VCaP (cell line): ENCODE results near the gene PEX6.

Experiments used
- H3K27ac ChIP-seq: fragments of 450-650 bp; 2 replicates; pipeline ENCODE4 v1.5.1; 2017
- TF ChIP-seq, protein P1 (sequence below): fragments of 450-650 bp; conservative IDR thresholded peaks from 2 replicates; pipeline ENCODE4 v1.5.1; 2017; ENCODE audit warnings: mild to moderate bottlenecking, moderate library complexity

The PEX6 gene

DNA sequence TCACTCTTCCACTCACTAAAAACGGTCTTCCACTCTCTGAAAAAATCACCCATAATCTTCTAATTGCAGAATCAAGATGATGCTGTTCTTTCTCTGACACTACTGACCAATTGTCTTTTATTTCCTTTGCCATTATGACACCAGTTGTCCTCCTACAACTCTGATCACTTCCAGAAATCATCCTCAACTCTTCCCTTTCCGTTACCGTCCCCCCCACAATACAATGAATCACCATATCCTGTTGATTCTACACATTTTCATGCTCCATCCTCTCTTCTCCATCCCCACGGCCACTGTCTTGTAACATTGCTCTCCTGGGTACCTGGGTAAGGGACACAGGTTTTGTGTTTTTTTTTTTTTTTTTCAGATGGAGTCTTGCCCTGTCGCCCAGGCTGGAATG is 2.9 kb upstream of the PEX6 start:
- H3K27ac ChIP-seq = no peak overlapping the region
- TF ChIP-seq, protein P1, sequence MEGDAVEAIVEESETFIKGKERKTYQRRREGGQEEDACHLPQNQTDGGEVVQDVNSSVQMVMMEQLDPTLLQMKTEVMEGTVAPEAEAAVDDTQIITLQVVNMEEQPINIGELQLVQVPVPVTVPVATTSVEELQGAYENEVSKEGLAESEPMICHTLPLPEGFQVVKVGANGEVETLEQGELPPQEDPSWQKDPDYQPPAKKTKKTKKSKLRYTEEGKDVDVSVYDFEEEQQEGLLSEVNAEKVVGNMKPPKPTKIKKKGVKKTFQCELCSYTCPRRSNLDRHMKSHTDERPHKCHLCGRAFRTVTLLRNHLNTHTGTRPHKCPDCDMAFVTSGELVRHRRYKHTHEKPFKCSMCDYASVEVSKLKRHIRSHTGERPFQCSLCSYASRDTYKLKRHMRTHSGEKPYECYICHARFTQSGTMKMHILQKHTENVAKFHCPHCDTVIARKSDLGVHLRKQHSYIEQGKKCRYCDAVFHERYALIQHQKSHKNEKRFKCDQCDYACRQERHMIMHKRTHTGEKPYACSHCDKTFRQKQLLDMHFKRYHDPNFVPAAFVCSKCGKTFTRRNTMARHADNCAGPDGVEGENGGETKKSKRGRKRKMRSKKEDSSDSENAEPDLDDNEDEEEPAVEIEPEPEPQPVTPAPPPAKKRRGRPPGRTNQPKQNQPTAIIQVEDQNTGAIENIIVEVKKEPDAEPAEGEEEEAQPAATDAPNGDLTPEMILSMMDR = no peak

DNA sequence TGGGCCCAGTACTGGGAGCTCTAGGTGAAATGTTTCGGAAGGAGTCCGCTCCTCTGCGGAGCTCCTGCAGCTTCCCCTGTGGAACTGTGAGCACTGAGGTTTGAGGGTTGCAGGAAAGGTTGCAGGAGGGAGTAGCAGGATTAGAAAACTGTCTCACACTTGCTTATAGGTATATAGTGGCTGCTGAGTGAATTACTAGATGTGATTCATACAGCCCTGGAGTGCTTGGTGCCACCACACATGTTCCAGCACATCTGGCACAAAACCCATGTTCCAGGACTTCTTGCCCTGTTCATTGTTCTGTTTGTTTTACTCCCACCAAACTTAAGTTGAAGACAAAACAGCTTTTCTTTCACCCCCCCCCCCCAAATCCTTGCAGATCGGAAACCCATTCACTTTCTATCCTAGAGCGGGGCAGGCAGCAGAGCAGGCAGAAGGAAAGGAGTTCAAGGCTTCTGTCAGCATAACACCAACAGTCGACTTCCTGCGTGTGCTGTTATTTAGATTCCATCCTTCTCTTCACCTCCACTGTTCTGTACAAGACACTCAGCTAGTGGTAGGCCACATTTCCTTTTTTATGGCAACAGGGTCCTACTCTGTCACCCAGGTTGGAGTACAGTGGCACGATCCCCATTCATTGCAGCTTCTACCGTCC is 669 bp upstream of the PEX6 start:
- H3K27ac ChIP-seq = peak overlapping the region; percentile 89
- TF ChIP-seq, protein P1 = no peak

DNA sequence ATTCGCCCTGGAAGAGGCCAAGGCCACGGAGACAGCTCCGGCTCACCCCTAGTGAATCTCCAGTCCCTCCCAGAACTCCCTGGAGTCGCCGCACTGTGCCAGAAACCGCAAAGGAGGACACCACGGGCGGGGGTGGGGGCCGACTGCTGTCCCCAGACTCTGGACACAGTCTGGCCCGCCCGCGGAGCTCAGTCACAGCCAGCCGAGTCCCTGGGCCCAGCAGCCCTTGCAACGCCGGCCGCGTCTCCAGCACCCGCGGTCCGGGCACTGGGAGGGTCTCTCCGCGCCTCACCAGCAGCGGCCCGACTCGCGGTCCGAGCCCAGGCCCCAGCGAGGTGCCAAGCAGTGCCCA is 518 bp downstream of the PEX6 start:
- H3K27ac ChIP-seq = peak overlapping the region; percentile 89
- TF ChIP-seq, protein P1 = no peak

DNA sequence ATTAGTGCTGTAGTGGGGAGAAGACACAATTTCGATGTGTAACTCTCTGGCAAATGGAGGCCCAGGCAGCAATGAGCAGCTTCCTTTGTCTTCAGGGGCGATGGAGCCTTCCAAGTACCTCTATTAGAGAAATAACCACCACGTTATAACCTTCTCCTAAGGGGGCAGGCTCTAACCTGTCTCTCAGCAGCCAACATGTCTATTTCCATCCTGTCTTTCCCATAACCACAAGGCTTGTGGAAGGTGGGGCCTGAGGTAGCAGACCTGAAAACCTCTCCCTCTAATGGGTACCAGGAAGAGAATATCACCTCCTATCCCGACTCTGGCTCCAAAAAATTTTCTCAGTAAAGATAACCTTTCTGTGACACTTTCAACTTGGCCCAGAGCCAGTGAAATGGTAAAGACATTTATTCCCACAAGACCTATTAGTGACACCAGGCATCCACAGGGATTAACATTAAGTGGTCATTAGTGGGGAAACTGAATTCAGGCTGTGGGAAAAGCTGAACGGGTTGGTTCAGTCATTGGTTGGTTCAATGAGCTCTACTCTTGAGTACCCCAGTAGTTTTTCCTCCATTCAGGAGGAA is 4.0 kb downstream of the PEX6 start:
- no peak overlapping the region for H3K27ac ChIP-seq
- TF ChIP-seq, protein P1 = no peak

DNA sequence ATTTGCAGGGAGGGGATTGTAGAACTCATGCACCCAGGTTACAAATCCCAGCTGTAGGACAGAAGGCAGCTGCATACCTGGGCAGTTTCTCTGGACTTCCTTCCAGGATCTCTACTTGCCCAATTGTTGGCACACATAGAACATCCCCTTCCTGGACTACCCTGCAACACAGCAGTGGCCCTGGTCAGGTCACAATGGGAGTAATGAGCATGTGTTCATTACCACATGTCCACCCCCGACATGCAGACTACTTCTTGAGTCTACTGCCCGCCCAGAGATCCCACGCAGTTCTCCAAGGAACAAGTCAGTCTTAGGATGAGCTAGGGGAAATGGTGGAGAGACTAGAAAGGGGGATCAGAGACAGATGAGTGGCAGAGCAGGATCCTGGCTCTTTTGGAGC is 5.1 kb downstream of the PEX6 start:
- no peak overlapping the region for H3K27ac ChIP-seq
- TF ChIP-seq, protein P1 = no peak

DNA sequence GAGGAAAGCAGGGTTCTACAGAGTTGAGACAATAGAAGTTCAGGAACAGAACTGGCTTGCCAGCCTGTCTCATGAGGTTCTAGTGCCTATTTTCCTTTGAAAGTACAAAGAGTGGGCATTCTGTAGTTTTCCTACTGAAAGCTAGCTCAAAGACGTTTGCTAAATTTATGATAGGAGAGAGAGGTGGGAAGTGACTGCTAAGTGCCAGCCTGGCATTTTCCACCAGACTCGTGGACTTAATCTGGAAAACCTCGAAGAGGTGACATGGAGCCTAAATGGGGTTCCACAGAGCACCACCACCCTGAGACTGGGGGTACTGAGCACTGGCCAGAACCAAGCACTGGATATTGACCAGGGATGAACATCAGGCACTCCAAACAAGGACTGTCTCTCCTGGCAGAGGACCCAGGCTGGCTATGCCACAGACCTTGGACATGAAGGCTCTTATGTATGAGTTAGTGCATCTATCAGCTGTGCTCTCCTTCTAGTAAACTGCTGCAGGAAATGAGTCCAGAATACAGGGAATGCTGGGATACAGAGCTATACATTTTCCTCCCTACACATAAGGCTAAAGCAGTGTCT is 7.1 kb downstream of the PEX6 start:
- no peak overlapping the region for H3K27ac ChIP-seq
- TF ChIP-seq, protein P1 = no peak

DNA sequence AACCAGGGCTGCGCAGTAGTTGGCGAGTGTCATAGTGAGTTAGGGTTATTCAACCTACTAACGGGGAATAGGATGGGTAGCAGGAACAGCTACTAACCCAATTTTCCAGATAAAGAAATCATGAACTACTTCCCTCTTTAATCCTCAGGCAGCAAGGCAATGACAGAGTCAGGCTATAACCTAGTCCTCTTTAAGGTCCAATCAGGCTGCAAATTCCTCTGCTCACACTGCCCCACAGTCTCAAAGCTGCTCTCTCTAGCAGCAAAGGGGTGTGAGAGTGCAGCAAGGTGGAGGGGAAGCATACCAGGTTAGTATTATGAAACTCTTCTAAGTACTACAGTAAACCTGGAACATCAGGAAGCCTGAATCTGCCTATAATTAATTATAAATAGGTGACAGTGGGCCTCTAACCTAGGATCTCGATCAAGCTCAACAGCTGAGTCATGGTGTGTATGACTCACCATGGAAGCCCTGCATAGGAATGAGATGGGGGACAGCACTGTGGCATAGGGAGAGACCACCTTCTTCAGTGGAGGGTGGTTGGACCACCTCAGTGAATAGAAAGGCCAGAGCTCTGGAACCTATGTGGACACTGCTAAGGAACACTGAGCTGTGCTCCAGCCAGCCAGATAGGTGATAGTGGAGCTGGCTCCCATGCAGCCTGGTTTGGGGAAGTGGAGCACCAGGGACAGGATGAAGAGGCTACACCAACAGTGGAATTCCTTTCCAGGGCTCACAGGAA is 7.9 kb downstream of the PEX6 start:
- TF ChIP-seq, protein P1 = no peak
- H3K27ac ChIP-seq = no peak overlapping the region
